HEK293T (cell line): ENCODE results near the gene INA.
A peak's percentile ranks its signal among the peaks of the same experiment; 100 is the strongest.
"Not testable (repeated sequence)": the region's sequence is repeated elsewhere in the genome, so short reads cannot be mapped to it uniquely, and the experiment has no call there.

ENCODE experiments used
- CTCF ChIA-PET: fragments of 350-600 bp; formaldehyde crosslinking; extraction: SDS; loops from one replicate; lab custom pipeline; 2021; ENCODE audit warnings: antibody characterized with exemption, inconsistent platforms; lab: Yijun Ruan, JAX
- POLR2A ChIA-PET: fragments of 350-600 bp; formaldehyde crosslinking; extraction: SDS; loops from one replicate; lab custom pipeline; 2020; ENCODE audit warnings: antibody characterized with exemption, inconsistent platforms; lab: Yijun Ruan, JAX
- DNase-seq: peaks from one replicate; pipeline ENCODE4 v3.0.0; 2012; ENCODE audit warnings: mixed read lengths; ENCODE audit errors: extremely low spot score
- ARNT ChIP-seq: fragments of 450-650 bp; IDR thresholded peaks from 2 replicates; pipeline ENCODE4 v1.6.1; 2017; ENCODE audit warnings: mild to moderate bottlenecking
- BHLHE40 ChIP-seq: fragments of 450-650 bp; IDR thresholded peaks from 2 replicates; pipeline ENCODE4 v1.6.1; 2016; ENCODE audit warnings: mild to moderate bottlenecking, moderate library complexity, borderline replicate concordance
- CTBP1 ChIP-seq: fragments of 450-650 bp; IDR thresholded peaks from 2 replicates; pipeline ENCODE4 v1.6.1; 2016; ENCODE audit warnings: borderline replicate concordance
- ELF4 ChIP-seq: fragments of 450-650 bp; IDR thresholded peaks from 2 replicates; pipeline ENCODE4 v1.6.1; 2017; ENCODE audit warnings: antibody characterized with exemption
- FOXA1 ChIP-seq: fragments of 450-650 bp; IDR thresholded peaks from 2 replicates; pipeline ENCODE4 v1.6.1; 2016; ENCODE audit warnings: mild to moderate bottlenecking
- FOXK2 ChIP-seq: fragments of 450-650 bp; IDR thresholded peaks from 2 replicates; pipeline ENCODE4 v1.6.1; 2016; ENCODE audit warnings: mild to moderate bottlenecking
- FOXM1 ChIP-seq: fragments of 450-650 bp; IDR thresholded peaks from 2 replicates; pipeline ENCODE4 v1.6.1; 2017; ENCODE audit warnings: mild to moderate bottlenecking, borderline replicate concordance
- HDGF ChIP-seq: fragments of 450-650 bp; IDR thresholded peaks from 2 replicates; pipeline ENCODE4 v1.6.1; 2017; ENCODE audit warnings: antibody characterized with exemption, borderline replicate concordance
- L3MBTL2 ChIP-seq: fragments of 450-650 bp; conservative IDR thresholded peaks from 2 replicates; pipeline ENCODE4 v1.6.1; 2016; ENCODE audit warnings: mild to moderate bottlenecking
- LEF1 ChIP-seq: fragments of 450-650 bp; IDR thresholded peaks from 2 replicates; pipeline ENCODE4 v1.6.1; 2017; ENCODE audit warnings: mild to moderate bottlenecking, borderline replicate concordance
- NFRKB ChIP-seq: fragments of 450-650 bp; IDR thresholded peaks from 2 replicates; pipeline ENCODE4 v1.6.1; 2016; ENCODE audit warnings: mild to moderate bottlenecking, moderate library complexity
- SP1 ChIP-seq: fragments of 450-650 bp; IDR thresholded peaks from 2 replicates; pipeline ENCODE4 v1.6.1; 2017
- SUZ12 ChIP-seq: fragments of 450-650 bp; IDR thresholded peaks from 2 replicates; pipeline ENCODE4 v1.6.1; 2016; ENCODE audit warnings: mild to moderate bottlenecking
- TARDBP ChIP-seq: fragments of 450-650 bp; IDR thresholded peaks from 2 replicates; pipeline ENCODE4 v1.6.1; 2016
- ZNF384 ChIP-seq: fragments of 450-650 bp; IDR thresholded peaks from 2 replicates; pipeline ENCODE4 v1.6.1; 2016
- TF ChIP-seq, protein P1 (sequence below): fragments of 450-650 bp; IDR thresholded peaks from 2 replicates; pipeline ENCODE4 v1.6.1; 2016

Gene INA

GRCh38 chr10:103254538-103255325 lies 22.2 kb upstream of the INA start:
- TF ChIP-seq LEF1 (no peak), TARDBP (no peak), FOXA1 (no peak)
- DNase-seq = no peak
- ChIA-PET POLR2A (interaction anchor here (0.6 kb wide), 1 partner anchor 47 kb away, joined by 4 read pairs; no protein-coding TSS in a partner anchor), CTCF (interaction anchor here (0.6 kb wide), 1 partner anchor 25 kb away, joined by 7 read pairs; no protein-coding TSS in a partner anchor)

- CTCF ChIA-PET = interaction anchor here (1.4 kb wide), 1 partner anchor 339 kb away, joined by 3 read pairs; the partner anchor contains the start of gene CNNM2
- no peak for TF ChIP-seq BHLHE40
- no peak for TF ChIP-seq HDGF
- TF ChIP-seq FOXA1 = no peak
- TF ChIP-seq, protein P1, sequence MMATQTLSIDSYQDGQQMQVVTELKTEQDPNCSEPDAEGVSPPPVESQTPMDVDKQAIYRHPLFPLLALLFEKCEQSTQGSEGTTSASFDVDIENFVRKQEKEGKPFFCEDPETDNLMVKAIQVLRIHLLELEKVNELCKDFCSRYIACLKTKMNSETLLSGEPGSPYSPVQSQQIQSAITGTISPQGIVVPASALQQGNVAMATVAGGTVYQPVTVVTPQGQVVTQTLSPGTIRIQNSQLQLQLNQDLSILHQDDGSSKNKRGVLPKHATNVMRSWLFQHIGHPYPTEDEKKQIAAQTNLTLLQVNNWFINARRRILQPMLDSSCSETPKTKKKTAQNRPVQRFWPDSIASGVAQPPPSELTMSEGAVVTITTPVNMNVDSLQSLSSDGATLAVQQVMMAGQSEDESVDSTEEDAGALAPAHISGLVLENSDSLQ = no peak
- TF ChIP-seq FOXM1 = no peak
- no peak for TF ChIP-seq NFRKB
- TF ChIP-seq SP1 = no peak
- no peak for TF ChIP-seq LEF1
- TF ChIP-seq TARDBP = no peak
- TF ChIP-seq L3MBTL2 = no peak
- no peak for TF ChIP-seq ZNF384
- no peak for TF ChIP-seq FOXK2
- TF ChIP-seq CTBP1 = no peak
- TF ChIP-seq ELF4 = no peak
- POLR2A ChIA-PET = no interaction called here
- DNase-seq = no peak
Measured at GRCh38 chr10:103256613-103257012, 20.3 kb upstream of the INA start.

GRCh38 chr10:103257812-103258211 lies 19.1 kb upstream of the INA start:
- ChIA-PET POLR2A (no interaction called here), CTCF (no interaction called here)
- TF ChIP-seq SP1 (no peak), FOXA1 (no peak), ARNT (no peak), FOXM1 (no peak), NFRKB (no peak), BHLHE40 (no peak), ELF4 (no peak)
- TF ChIP-seq, protein P1 = no peak
- no peak for DNase-seq

DNA sequence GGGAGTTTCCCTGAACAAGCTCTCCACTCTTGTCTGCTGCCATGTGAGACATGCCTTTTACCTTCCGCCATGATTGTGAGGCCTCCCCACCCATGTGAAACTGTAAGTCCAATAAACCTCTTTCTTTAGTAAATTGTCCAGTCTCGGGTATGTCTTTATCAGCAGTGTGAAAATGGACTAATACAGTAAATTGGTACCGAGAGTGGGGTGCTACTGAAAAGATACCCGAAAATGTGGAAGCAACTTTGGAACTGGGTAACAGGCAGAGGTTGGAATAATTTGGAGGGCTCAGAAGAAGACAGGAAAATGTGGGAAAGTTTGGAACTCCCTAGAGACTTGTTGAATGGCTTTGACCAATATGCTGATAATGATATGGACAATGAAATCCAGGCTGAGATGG lies 18.0 kb upstream of the INA start:
- DNase-seq, POLR2A ChIA-PET, CTCF ChIA-PET: not testable (repeated sequence)

DNA sequence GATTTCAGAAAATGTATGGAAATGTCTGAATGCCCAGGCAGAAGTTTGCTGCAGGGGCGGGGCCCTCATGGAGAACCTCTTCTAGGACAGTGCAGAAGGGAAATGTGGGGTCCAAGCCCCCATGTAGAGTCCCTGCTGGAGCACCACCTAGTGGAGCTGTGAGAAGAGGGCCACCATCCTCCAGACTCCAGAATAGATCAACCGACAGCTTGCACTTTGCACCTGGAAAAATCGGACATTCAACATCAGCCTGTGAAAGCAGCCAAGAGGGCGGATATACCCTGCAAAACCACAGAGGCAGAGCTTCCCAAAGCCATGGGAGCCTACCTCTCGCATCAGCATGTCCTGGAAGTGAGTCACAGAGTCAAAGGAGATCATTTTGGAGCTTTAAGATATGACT lies 16.9 kb upstream of the INA start:
- TF ChIP-seq BHLHE40 (no peak), L3MBTL2 (no peak), LEF1 (no peak), NFRKB (no peak), FOXA1 (no peak), SUZ12 (no peak), ARNT (no peak), SP1 (no peak), HDGF (no peak), TARDBP (no peak), CTBP1 (no peak), FOXK2 (no peak)
- TF ChIP-seq, protein P1 = no peak

GRCh38 chr10:103262229-103262628 lies 14.7 kb upstream of the INA start:
- CTCF ChIA-PET = no interaction called here

More for the DNA sequence above, 16.9 kb upstream of the INA start:
- POLR2A ChIA-PET = no interaction called here
- DNase-seq = no peak
- CTCF ChIA-PET = no interaction called here

DNA sequence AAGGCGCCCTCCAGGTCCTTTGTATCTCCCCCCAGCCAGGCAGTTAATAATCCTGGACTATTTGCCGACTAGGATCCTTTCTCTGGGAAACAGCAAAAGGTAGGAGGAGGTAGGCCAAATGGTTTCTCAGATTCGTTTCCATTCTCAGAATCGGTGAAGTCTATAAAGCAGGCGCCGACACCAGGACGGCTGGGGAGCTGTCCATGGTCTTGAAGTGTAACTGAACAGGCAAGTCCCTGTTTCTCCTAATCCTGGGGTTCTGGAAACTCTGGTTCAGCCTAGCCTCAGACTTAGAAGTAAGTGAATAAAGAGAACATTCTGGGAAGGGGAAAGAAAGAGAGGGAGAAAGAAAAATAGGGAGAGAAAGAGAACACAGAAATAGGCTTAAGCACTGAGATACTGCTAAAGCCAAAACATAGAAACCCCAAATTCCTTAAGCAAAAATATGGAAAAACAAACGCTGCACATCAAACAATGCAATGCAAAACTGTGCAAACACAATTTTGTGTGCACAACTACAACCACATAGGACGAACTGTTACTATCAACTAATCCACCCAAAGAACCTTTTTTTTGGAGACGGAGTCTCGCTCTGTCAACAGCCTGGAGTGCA lies 11.1 kb upstream of the INA start:
- CTCF ChIA-PET = interaction anchor here (0.9 kb wide), 1 partner anchor 11 kb away, joined by 3 read pairs; the partner anchor contains the start of gene INA
- peak; percentile 63 for DNase-seq
- POLR2A ChIA-PET = no interaction called here
- TF ChIP-seq BHLHE40 = no peak
- TF ChIP-seq TARDBP = no peak
- no peak for TF ChIP-seq SUZ12
- TF ChIP-seq L3MBTL2 = no peak
- TF ChIP-seq ARNT = no peak
- no peak for TF ChIP-seq FOXA1

More at GRCh38 chr10:103262229-103262628, 14.7 kb upstream of the INA start:
- no peak for DNase-seq
- TF ChIP-seq LEF1 (no peak), L3MBTL2 (0 out of 2 replicates have a peak, but pooled peaks have one; percentile 11), FOXA1 (no peak), FOXM1 (no peak), NFRKB (no peak)
- POLR2A ChIA-PET = no interaction called here
